HL-60 (cell line): ENCODE data around the gene IDH3A.

Experiments used
- DNase-seq, 2 experiments: peaks; one replicate each; pipeline ENCODE4 v3.0.0-alpha.2; 2010 to 2020; ENCODE audit warnings: low read depth in 1 of 2, low spot score in 1 of 2
- H3K27ac ChIP-seq: fragments of 250-450 bp; sonication (Bioruptor Pico); replicated peaks from 2 replicates; pipeline ENCODE4 v1.5.1; 2020; ENCODE audit warnings: mild to moderate bottlenecking, moderate library complexity
- H3K27me3 ChIP-seq: fragments of 250-450 bp; sonication (Bioruptor Pico); 2 replicates; pipeline ENCODE4 v1.5.1; 2021; ENCODE audit warnings: mild to moderate bottlenecking, moderate library complexity; ENCODE audit not compliant: insufficient read depth, poor library complexity, severe bottlenecking
- H3K4me3 ChIP-seq: replicated peaks from 2 replicates; pipeline ENCODE4 v1.5.1; 2011; ENCODE audit warnings: mild to moderate bottlenecking, control low read depth, low read length; ENCODE audit not compliant: insufficient read depth
- GABPA ChIP-seq: IDR thresholded peaks from 2 replicates; pipeline ENCODE4 v1.6.1; 2012; ENCODE audit warnings: low read depth
- POLR2AphosphoS5 ChIP-seq: IDR thresholded peaks from 2 replicates; pipeline ENCODE4 v1.6.1; 2012; ENCODE audit warnings: low read depth
- SPI1 ChIP-seq: IDR thresholded peaks from 2 replicates; pipeline ENCODE4 v1.6.1; 2012; ENCODE audit warnings: low read depth, mild to moderate bottlenecking, borderline replicate concordance
- TF ChIP-seq, protein P1 (sequence below): IDR thresholded peaks from one replicate; pipeline ENCODE4 v1.5.1; 2011; ENCODE audit warnings: low read length, control low read depth, inconsistent platforms; ENCODE audit not compliant: insufficient read depth
- TF ChIP-seq, protein P2 (sequence below): IDR thresholded peaks from 2 replicates; pipeline ENCODE4 v1.6.1; 2012; ENCODE audit warnings: low read depth; ENCODE audit not compliant: insufficient replicate concordance

Gene IDH3A

DNA sequence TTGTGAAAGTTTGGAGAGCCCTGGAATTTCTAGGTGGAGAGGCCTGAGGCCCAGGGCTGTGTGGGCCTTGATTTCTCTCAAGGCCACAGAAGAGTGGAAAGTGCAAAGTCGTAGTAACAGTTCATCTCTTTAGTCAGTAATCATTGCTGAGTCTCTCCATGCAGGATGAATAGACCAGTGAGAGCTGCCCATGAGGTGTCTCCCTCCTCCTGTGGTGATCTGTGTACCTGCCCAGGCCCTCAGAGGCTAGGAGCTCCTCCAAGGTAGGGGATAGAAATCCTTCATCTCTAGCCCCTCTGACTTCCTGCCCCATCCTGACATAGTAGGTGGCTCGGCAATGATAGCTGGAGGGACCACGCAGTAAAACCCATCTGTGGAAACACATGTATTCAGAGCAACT lies 6.8 kb upstream of the IDH3A start:
- H3K4me3 ChIP-seq = no peak overlapping the region
- H3K27me3 ChIP-seq = no peaks in the 10 kb centered on the region
- DNase-seq = no peak
- H3K27ac ChIP-seq = no peak overlapping the region
- no peak for TF ChIP-seq SPI1
- TF ChIP-seq, protein P1, sequence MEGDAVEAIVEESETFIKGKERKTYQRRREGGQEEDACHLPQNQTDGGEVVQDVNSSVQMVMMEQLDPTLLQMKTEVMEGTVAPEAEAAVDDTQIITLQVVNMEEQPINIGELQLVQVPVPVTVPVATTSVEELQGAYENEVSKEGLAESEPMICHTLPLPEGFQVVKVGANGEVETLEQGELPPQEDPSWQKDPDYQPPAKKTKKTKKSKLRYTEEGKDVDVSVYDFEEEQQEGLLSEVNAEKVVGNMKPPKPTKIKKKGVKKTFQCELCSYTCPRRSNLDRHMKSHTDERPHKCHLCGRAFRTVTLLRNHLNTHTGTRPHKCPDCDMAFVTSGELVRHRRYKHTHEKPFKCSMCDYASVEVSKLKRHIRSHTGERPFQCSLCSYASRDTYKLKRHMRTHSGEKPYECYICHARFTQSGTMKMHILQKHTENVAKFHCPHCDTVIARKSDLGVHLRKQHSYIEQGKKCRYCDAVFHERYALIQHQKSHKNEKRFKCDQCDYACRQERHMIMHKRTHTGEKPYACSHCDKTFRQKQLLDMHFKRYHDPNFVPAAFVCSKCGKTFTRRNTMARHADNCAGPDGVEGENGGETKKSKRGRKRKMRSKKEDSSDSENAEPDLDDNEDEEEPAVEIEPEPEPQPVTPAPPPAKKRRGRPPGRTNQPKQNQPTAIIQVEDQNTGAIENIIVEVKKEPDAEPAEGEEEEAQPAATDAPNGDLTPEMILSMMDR = no peak
- no peak for TF ChIP-seq POLR2AphosphoS5
- TF ChIP-seq GABPA = no peak
- TF ChIP-seq, protein P2, sequence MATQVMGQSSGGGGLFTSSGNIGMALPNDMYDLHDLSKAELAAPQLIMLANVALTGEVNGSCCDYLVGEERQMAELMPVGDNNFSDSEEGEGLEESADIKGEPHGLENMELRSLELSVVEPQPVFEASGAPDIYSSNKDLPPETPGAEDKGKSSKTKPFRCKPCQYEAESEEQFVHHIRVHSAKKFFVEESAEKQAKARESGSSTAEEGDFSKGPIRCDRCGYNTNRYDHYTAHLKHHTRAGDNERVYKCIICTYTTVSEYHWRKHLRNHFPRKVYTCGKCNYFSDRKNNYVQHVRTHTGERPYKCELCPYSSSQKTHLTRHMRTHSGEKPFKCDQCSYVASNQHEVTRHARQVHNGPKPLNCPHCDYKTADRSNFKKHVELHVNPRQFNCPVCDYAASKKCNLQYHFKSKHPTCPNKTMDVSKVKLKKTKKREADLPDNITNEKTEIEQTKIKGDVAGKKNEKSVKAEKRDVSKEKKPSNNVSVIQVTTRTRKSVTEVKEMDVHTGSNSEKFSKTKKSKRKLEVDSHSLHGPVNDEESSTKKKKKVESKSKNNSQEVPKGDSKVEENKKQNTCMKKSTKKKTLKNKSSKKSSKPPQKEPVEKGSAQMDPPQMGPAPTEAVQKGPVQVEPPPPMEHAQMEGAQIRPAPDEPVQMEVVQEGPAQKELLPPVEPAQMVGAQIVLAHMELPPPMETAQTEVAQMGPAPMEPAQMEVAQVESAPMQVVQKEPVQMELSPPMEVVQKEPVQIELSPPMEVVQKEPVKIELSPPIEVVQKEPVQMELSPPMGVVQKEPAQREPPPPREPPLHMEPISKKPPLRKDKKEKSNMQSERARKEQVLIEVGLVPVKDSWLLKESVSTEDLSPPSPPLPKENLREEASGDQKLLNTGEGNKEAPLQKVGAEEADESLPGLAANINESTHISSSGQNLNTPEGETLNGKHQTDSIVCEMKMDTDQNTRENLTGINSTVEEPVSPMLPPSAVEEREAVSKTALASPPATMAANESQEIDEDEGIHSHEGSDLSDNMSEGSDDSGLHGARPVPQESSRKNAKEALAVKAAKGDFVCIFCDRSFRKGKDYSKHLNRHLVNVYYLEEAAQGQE = no peak

DNA sequence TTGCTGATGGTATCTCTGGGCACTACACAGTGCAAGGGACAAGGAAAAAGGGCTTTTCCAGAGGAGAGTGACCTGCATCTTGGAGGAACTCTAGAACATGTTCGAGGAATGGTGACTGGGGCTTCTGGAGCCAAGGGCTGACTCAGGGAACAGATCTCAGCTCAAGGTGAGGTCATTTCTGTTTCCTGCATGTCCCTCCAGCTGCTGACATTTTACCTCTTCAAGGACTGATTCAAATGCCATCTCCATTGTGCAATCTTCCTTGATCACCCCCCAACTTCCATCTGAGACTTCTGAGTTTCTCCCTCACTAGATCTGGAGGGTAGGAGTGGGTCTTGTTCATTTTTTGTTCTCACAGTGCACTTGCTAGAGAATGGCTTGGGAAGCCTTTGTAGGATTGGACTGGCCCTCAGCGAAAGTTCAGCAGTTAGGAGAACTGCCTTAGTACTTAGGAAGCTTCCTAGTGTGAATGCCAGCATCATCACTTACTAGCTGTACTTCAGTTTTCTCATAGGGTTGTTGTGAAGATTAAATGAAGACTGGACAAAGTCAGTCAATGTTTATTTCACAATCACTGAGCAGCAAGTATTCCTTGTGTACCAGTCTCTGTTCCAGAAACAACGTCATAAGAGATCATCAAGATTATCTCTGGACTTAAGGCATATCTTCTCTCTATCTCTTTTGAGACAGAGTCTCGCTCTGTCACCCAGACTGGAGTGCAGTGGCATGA lies 2.6 kb upstream of the IDH3A start:
- Histone ChIP-seq H3K4me3 (no peak overlapping the region), H3K27me3 (no peaks in the 10 kb centered on the region), H3K27ac (no peak overlapping the region)
- TF ChIP-seq, protein P2 = no peak
- TF ChIP-seq GABPA = no peak
- TF ChIP-seq, protein P1 = no peak
- TF ChIP-seq POLR2AphosphoS5 = no peak
- no peak for TF ChIP-seq SPI1
- DNase-seq = no peak

DNA sequence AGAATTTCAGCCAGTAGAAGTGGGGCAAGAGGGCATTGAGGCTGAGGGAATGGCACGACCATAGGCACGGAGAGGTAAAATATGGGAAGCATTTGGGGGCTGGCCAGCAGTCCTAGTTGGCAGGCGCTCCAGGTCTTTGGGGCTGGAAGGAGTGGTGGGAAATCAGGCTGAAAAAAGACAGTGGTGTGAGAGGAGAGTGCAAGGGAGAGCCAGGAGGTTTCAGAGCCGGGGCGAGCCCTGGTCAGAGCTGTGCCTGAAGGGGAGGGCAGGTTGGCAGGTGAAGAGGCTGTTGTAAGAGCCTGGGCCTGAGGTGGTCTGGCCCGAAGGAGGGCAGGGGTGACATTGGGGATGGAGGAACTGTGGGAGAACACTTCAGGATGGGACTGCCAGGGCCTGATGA lies 1.6 kb upstream of the IDH3A start:
- Histone ChIP-seq H3K27ac (no peak overlapping the region), H3K27me3 (no peaks in the 10 kb centered on the region), H3K4me3 (no peak overlapping the region)
- no peak for DNase-seq
- TF ChIP-seq SPI1 (no peak), GABPA (no peak), POLR2AphosphoS5 (no peak)
- TF ChIP-seq, protein P1 = no peak
- TF ChIP-seq, protein P2 = no peak
